Mucosa of descending colon (tissue), 3 donors: ENCODE measurements around the gene GID8. TPM values are rescaled to one million over a fixed set of nuclear protein-coding genes. Genes with fewer than 3 reads are reported as not detected.
"Not testable (repeated sequence)": the region's sequence is repeated elsewhere in the genome, so short reads cannot be mapped to it uniquely, and the experiment has no call there.

ENCODE experiments used
- ATAC-seq: fragments of 200-7000 bp; cut with Tn5 transposase; one replicate; pipeline ENCODE4 v1.9.1; 2020; ENCODE audit warnings: mild to moderate bottlenecking, moderate library complexity
- DNase-seq, 3 donors: peaks; one replicate each; pipeline ENCODE4 v3.0.0-alpha.2; 2020
- H3K36me3 ChIP-seq: fragments of 200-600 bp; one replicate; pipeline ENCODE4 v1.8.0; 2021; ENCODE audit warnings: low read depth, mild to moderate bottlenecking
- H3K4me1 ChIP-seq: fragments of 200-600 bp; one replicate; pipeline ENCODE4 v1.8.0; 2021; ENCODE audit warnings: low read depth, mild to moderate bottlenecking
- H3K4me3 ChIP-seq: fragments of 200-600 bp; one replicate; pipeline ENCODE4 v1.8.0; 2021; ENCODE audit warnings: mild to moderate bottlenecking
- H3K9me3 ChIP-seq: fragments of 200-600 bp; one replicate; pipeline ENCODE4 v1.8.0; 2021; ENCODE audit warnings: mild to moderate bottlenecking
- intact Hi-C, 2 donors: fragments of 100-400 bp; cut with DNase I in 1 of 2; cut with micrococcal nuclease in 1 of 2; formaldehyde crosslinking; loops; one replicate each; pipeline versions ENCODE4 v1.11.0 to v1.11.1; 2022; cut with DNase I, micrococcal nuclease
- total RNA-seq, 3 donors: library from RNA; stranded (reverse); fragmentation: NEBNext Ultra II Directional in 2 of 3; extraction: Animal tissue kit (Norgen Biotek cat#: 25700) in 2 of 3; gene quantifications; one replicate each; pipeline versions ENCODE4 v1.2.1 to v1.2.4, GENCODE V29; 2021 to 2023
- TF ChIP-seq, protein P1 (sequence below): fragments of 200-600 bp; IDR thresholded peaks from one replicate; pipeline ENCODE4 v1.8.0; 2022; ENCODE audit warnings: antibody characterized with exemption, mild to moderate bottlenecking
- donor health status: DM: no; HTN: no; CAD: no; lungs with moderate emphysema.
- donor health status: DM: no; HTN: no; CAD: no.
- donor health status: DM: no; HTN: yes; CAD: no.

The GID8 gene
- total RNA-seq, 3 donors from 2014 or later, result 32.6 to 37.1 (median 34.2) TPM

DNA sequence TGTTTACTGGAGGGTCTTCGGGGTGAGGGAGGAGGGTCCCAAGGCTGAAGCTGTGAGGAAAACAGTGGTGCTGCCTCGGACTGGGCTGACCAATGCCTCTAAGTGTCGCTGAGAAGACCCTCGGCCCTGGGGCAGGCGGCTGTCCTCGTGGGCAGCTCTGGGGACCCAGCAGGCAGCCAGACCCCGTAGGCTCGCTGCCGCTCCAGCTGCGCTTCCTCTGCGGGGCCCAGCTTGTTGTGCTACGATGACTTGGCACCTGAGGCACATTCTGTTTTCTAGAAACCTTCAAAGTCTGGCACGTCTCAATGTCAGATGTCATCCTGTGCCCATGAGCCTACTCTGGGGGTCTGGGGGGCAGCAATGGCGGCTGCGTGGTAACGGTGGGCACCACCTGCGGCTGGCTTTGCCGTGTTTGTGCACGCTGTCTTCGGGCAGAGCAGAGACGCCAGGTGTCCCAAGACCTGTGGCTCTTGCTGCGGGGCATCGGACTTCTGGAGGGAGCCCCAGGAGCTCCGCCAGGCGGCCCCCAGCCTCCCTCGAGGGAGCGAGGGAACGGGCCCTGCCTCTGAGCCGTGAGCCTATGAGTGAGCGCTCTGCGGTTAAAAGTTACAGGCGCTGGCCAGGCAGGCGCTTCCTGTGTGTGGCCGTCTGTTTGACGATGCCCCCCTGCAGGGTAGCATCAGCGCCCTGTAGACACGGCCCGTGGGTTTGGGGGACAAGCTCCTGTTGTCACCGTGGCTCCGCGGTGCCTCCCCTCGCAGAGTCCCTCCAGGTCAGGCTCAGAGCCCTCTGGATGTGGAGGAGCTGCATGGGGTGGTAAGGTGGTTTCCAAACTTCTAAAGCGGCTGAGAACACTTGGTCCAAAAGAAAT is 21.4 kb downstream of the GID8 start:
- intact Hi-C loops, result no loop called here
- TF ChIP-seq, protein P1, sequence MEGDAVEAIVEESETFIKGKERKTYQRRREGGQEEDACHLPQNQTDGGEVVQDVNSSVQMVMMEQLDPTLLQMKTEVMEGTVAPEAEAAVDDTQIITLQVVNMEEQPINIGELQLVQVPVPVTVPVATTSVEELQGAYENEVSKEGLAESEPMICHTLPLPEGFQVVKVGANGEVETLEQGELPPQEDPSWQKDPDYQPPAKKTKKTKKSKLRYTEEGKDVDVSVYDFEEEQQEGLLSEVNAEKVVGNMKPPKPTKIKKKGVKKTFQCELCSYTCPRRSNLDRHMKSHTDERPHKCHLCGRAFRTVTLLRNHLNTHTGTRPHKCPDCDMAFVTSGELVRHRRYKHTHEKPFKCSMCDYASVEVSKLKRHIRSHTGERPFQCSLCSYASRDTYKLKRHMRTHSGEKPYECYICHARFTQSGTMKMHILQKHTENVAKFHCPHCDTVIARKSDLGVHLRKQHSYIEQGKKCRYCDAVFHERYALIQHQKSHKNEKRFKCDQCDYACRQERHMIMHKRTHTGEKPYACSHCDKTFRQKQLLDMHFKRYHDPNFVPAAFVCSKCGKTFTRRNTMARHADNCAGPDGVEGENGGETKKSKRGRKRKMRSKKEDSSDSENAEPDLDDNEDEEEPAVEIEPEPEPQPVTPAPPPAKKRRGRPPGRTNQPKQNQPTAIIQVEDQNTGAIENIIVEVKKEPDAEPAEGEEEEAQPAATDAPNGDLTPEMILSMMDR, result no peak
- H3K36me3 ChIP-seq, result no peaks in the 10 kb centered on the region

DNA sequence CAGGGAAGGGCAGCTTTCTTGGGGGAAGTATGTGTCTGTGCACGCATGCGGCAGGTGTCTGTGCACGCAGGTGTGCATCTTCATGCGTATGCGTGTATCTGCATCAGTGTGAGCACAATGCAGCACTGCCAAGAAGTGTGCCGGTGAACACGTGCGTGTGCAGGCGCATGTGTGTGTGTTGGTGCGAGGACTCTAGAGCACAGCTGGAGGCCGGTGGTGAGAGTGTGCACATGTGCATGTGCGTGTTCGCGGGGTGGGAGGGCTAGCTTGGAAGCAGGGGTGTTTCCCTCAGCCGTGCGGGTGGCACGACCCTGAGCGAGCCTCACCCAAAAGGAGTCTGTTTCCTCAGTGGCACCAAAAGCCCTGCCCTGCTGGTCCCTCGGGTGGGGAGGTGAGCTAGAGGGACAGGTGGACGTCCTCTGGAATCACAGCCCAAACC is 22.1 kb downstream of the GID8 start:
- Histone ChIP-seq H3K9me3 (no peaks in the 10 kb centered on the region), H3K4me1 (peaks cover 7% of the 10 kb centered on the region), H3K36me3 (no peaks in the 10 kb centered on the region), H3K4me3 (no peak overlapping the region)
- DNase-seq, result peak in 1 of 3 donors; percentile 37
- intact Hi-C loops, result no loop called here
- TF ChIP-seq, protein P1, result no peak
- no peak for ATAC-seq

More for the DNA sequence above, 21.4 kb downstream of the GID8 start:
- DNase-seq (peak in 1 of 3 donors; percentile 48), ATAC-seq (no peak)
- Histone ChIP-seq H3K4me1 (peaks cover 10% of the 10 kb centered on the region), H3K4me3 (no peak overlapping the region), H3K9me3 (no peaks in the 10 kb centered on the region)

DNA sequence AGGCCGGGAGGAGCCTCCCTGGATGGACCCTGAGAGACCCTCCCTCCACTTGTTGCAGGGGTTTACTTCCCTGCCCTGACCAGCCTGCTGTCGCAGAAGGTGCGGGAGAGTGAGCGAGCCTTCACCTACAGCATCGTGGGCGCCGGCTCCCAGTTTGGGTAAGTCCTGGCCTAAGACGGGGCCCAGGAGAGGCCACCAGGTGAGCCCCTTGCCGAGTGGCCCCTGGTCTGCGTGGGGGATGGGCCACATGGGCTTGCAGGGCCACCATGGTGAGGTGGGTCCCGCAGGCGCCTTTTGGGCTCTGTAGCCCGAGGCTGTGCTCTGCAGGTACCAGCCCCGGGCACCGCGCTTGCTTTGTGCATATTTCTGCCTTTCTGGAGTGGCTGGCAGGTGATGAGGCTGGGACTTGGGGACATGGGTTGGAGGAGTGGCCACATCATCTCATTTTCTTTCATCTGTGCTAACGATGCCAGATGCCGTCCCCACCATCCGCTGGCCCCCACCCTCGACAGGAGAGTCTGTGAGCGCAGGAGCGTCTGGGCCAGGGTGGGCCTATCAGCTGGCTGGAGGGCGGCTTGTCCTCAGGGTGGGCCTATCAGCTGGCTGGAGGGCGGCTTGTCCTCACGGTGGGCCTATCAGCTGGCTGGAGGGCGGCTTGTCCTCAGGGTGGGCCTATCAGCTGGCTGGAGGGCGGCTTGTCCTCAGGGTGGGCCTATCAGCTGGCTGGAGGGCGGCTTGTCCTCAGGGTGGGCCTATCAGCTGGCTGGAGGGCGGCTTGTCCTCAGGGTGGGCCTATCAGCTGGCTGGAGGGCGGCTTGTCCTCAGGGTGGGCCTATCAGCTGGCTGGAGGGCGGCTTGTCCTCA is 22.7 kb downstream of the GID8 start:
- ATAC-seq, H3K4me1 ChIP-seq, H3K36me3 ChIP-seq, intact Hi-C loops, H3K4me3 ChIP-seq, H3K9me3 ChIP-seq: not testable (repeated sequence)
- DNase-seq, result peak in 1 of 3 donors; percentile 47

DNA sequence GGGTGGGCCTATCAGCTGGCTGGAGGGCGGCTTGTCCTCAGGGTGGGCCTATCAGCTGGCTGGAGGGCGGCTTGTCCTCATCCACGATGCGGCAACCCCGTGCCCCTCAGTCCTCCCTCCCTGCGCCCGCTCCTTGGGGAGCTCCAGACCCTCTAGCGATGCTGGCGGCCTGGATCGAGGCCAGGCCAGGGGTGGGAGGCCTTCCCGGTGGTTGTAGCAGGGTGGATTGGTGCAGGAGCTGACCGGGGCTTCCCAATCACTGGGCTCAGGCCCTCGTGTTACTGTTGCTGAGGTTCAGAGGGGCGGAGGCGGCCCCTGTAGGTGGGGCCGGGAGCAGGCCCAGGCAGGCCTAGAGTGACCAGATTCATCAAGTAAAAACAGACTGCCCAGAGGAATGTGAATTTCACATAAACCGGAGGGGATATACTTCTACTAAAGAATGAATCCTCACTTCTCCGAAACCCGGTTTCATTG is 23.4 kb downstream of the GID8 start:
- DNase-seq (peak in 1 of 3 donors; percentile 29), ATAC-seq (no peak)
- H3K36me3 ChIP-seq, result no peaks in the 10 kb centered on the region

DNA sequence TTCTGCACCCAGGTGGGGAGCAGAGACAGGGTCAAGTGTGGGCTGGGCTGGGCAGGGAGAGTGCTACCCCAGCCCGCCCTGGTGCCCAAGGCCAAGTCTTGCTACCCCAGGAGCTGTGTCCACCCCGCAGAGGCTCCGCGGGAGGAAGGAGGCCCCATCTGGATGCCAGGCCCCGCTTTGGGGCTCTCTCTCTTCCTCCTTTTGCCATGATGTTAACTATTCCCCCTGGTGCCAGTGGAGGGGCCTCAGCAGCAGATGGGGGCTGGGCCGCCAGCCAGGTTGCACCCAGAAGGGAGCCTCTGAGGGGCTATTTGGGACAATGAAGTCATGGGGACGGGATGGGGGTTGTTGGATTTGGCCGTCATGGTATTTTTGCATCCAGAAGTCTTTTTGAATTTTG is 23.9 kb downstream of the GID8 start:
- Histone ChIP-seq H3K9me3 (no peaks in the 10 kb centered on the region), H3K4me3 (no peak overlapping the region), H3K36me3 (no peaks in the 10 kb centered on the region), H3K4me1 (no peaks in the 10 kb centered on the region)
- TF ChIP-seq, protein P1, result no peak
- ATAC-seq (no peak), DNase-seq (peak in 1 of 3 donors; percentile 12)
- intact Hi-C loops, result no loop called here

More for the DNA sequence above, 23.4 kb downstream of the GID8 start:
- no peaks in the 10 kb centered on the region for H3K9me3 ChIP-seq
- H3K4me1 ChIP-seq, result no peaks in the 10 kb centered on the region
- no peak overlapping the region for H3K4me3 ChIP-seq
- TF ChIP-seq, protein P1, result no peak
- intact Hi-C loops, result no loop called here
